HG03108 (cell line): Measurements from ENCODE around the gene LHX3.
"Not testable (repeated sequence)": the region's sequence is repeated elsewhere in the genome, so short reads cannot be mapped to it uniquely, and the experiment has no call there.

Experiments
- ATAC-seq: cut with Tn5 transposase; IDR thresholded peaks from one replicate; pipeline ENCODE4 v1.9.1; 2021; ENCODE audit warnings: moderate library complexity; ENCODE audit not compliant: unreplicated experiment

The LHX3 gene

GRCh38 chr9:136157477-136158265, 47.3 kb downstream of the LHX3 start:
- ATAC-seq = no peak

GRCh38 chr9:136156209-136157120, 48.5 kb downstream of the LHX3 start:
- ATAC-seq = no peak

- no peak for ATAC-seq
Measured at GRCh38 chr9:136155576-136155975, 49.4 kb downstream of the LHX3 start.

- no peak for ATAC-seq
Measured at GRCh38 chr9:136154943-136155342, 50.0 kb downstream of the LHX3 start.

- no peak for ATAC-seq
Measured at GRCh38 chr9:136153381-136154065, 51.4 kb downstream of the LHX3 start.

- no peak for ATAC-seq
Measured at GRCh38 chr9:136152931-136153330, 52.0 kb downstream of the LHX3 start.

GRCh38 chr9:136152543-136152866, 52.4 kb downstream of the LHX3 start:
- ATAC-seq = no peak

- ATAC-seq = no peak
Measured at GRCh38 chr9:136151848-136152542, 52.9 kb downstream of the LHX3 start.

GRCh38 chr9:136151214-136151804, 53.6 kb downstream of the LHX3 start:
- no peak for ATAC-seq

- ATAC-seq = not testable (repeated sequence)
Measured at GRCh38 chr9:136150664-136151213, 54.2 kb downstream of the LHX3 start.

- no peak for ATAC-seq
Measured at GRCh38 chr9:136149853-136150252, 55.1 kb downstream of the LHX3 start.

- no peak for ATAC-seq
Measured at GRCh38 chr9:136149337-136149736, 55.6 kb downstream of the LHX3 start.

- ATAC-seq = no peak
Measured at GRCh38 chr9:136148766-136149165, 56.2 kb downstream of the LHX3 start.

- ATAC-seq = no peak
Measured at GRCh38 chr9:136147890-136148714, 56.8 kb downstream of the LHX3 start.

GRCh38 chr9:136147038-136147889, 57.7 kb downstream of the LHX3 start:
- ATAC-seq = no peak
